ENCODE results near the gene DMKN.

Gene DMKN

DNA sequence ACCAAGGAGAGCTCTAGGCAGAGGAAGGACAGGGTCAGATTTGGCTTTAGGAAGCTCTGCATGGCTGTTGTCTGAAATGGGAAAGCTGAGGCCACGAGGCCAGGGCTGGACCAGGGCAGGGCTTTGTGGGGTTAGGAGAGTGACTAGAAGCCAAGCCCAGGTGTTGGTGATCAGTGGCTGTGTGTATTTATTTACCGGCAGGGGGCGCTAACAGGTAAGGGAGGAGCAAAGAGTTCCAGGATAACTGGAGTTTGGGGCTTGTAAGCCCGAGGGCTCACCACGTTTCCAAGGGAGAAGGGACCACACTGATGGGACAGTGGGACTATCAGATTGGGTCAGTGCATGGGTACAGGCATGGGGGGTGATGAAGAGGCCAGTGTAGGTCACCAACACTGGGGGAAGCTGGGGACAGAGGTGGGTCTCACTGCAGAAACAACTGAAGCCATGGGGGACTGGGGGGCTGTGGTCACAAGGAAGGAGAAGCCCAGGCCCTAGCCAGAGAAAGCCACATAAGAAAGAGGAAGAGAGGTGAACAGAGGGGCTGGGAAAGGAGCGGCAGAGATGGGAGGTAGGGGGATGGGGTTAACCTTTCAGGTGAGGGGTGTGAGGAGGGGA lies 35.8 kb upstream of the DMKN start:
- peak; percentile 89 for DNase-seq

DNA sequence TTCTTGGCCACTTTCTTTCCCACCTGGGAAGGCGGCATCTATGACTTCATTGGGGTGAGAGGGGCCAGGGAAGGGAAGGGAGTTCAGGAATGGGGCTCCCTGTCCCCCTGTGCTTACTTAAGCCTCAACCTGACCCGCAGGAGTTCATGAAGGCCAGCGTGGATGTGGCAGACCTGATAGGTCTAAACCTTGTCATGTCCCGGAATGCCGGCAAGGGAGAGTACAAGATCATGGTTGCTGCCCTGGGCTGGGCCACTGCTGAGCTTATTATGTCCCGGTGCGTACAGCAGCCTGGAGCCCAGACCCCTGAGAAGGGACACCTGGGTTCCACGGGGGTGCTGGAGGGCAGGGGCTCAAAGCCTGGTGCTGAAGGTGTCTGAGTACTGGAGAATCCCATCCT lies 33.1 kb upstream of the DMKN start:
- DNase-seq: no peak

DNA sequence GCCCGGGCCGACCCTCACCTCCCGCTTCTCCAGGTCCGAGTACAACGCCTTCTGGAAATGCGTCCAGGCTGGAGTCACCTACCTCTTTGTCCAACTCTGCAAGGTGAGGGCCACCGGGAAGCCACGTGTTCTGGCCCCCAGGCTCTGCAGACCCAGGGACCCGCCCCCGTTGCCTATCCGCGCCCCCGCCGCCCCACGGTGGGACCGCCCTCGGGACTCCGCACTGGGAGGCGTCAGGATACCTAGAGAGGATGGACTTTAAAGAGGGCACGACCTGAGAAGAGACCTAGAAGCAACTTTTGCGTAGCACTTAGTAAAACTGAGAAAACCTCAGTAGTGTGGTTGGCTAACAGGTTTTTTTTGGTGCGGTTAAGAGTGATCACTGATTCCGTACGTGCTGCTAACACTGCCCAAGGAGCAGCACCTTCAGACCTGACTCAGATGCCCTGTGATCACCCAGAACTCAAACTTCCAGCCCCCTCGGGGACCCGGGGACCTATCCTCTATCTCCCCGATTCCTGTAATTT lies 32.5 kb upstream of the DMKN start:
- peak; percentile 59 for DNase-seq

DNA sequence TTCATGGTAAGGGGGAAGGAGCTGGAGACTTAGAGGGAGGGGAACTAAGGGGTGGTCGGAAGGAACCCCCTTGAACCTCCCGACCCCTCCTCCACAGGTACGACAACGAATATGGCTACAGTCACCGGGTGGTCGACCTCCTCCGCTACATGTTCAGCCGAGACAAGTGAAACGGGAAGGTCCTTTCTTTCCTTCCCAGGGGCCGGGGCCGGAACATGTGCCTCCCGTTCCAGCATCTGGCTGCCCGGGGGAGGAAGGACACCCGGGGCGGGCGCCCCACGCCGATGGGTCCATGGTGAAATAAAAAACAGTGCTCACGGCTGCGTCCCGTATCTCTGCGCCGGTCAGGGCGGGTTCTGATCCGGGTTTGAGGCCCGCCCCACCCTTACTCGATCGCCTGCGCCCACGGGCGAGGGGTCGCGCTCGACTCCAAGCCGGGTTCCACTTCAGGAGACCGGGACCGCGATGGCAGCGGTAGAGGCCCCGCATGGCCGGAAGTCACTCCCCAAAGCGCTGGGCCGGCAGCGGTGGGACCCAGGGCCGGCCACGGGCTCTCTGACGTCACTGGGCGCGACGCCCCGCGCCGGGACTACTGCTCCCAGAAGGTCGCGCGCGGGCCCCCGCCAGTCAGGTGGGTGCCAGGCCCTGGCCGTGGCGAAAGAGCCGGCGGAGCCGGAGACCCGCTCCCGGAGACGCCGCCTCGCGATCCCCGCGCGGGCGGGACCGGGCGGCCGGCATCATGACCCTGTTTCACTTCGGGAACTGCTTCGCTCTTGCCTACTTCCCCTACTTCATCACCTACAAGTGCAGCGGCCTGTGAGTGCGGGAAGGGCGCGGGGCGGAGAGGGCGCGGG lies 31.8 kb upstream of the DMKN start, which contains the start of gene TMEM147:
Gene TMEM147 (plus strand): TSS at position 626 of the 854 bp plus-strand sequence. CDS start 114 bp downstream, at position 740.
- DNase-seq: peak; percentile 95

DNA sequence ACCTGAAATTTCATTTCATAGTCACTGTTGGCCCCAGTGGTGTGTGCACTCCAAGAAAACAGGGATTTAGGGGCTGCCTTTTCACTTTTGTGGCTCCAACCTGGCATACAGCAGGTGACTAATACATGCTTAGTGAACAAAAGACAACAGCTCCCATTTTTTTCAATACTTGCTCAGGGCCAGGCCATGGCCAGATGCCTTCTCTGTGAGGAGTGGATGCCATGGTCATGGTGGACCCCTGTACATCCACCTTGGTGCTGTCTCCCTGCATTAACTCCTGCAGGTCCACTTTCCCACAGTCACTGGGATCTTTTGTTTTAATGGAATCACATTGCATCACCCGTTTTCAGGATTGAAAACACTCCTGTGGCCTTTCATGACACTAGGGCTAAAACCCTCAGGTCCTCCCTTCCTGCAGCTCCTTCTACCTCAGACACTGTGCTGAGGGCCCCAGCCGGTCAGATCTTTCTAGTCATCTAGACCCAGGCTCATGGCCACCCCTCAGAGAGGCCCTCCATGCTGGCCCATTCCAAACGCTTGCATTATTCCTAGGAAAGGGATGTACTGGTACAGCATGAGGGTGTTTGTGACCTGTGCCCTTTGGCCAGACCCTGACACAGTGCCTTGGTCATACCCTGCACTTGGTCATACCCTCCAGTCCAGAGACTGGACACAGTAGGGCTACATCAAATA lies 30.8 kb upstream of the DMKN start:
- DNase-seq: no peak

DNA sequence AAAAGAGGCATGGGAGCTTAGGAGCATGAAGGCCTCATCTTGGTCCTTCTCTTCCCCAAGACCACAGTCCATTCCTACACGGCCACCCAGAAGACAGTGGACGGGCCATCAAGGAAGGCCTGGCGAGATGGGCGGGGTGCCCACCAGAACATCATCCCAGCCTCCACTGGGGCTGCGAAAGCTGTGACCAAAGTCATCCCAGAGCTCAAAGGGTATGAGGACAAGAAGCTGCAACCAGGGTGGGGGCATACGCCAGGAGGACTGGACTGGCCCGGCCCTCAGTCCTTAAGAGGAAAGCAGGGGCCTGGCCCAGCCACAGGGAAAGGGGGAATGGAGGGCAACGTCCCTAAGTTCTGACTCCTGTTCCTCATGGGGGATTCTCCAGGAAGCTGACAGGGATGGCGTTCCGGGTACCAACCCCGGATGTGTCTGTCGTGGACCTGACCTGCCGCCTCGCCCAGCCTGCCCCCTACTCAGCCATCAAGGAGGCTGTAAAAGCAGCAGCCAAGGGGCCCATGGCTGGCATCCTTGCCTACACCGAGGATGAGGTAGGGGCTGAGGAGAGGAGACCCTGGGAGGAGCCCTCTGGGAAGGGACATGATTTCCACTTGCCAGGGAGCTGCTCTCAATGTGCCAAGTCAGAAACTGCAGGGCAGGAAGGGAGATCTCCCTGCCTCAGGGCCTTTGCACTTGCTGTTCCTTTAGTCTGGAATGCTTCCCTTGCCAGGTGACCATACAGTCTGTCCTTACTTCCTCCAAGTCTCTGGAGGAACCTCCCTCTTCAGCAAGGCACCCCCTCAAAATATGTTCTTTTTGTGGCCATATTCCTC lies 30.0 kb upstream of the DMKN start:
- DNase-seq: no peak

DNA sequence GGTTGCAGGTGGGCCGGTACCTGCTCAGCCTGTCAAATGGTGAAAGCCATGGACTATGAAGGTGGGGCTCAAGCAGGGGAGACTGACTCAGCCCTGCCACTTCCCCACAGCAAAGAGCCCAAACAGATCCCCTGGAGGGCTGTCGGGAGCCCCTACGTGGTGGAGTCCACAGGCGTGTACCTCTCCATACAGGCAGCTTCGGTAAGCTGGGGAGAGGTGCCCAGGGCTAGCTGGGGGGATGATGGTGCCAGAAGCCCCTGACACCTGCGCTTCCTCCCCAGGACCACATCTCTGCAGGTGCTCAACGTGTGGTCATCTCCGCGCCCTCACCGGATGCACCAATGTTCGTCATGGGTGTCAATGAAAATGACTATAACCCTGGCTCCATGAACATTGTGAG lies 28.8 kb upstream of the DMKN start:
- DNase-seq: no peak

DNA sequence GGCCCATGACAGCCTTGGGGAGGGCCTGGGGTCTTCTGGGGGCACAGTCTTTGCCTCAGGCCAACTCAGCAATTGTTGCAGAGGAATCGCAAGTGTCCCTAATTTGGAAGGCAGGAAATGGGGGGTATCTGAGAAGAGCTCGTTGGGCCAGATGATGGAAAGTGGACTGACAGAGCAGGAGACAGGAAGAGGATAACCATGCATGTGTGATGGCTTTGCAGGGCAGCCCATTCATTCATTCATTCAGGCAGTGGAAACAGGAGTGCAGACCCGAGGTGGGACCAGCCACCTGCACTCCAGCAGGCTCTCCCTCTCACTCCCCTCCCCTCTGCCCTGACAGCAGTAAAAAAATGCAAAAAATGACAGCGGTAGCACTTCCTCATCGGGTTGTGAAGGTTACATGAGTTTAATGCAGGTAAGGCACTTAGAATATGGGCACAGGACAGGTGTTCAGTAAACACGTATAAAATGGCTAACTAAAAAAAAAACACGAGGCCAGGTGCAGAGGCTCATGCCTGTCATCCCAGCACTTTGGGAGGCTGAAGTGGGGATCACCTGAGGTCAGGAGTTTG lies 27.0 kb upstream of the DMKN start:
- no peak for DNase-seq

DNA sequence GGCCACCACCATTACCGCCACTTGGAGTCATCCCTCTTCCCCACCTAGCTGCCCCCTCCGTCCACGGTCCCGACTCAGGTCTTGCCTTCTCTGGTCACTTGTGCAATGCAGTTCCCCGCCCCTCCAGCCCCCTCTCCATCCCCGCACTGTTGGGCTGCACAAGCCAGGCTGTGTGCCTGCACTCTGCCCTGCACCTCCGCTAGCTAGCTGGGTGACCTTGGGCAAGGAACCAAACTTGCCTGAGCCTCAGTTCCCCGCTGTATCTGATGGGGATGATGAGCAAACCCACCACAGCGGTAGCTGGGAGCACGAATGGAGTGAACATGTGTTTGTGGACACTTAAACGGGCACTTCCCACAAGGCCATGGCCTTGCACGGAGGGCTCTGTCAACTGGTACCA lies 26.4 kb upstream of the DMKN start:
- no peak for DNase-seq

DNA sequence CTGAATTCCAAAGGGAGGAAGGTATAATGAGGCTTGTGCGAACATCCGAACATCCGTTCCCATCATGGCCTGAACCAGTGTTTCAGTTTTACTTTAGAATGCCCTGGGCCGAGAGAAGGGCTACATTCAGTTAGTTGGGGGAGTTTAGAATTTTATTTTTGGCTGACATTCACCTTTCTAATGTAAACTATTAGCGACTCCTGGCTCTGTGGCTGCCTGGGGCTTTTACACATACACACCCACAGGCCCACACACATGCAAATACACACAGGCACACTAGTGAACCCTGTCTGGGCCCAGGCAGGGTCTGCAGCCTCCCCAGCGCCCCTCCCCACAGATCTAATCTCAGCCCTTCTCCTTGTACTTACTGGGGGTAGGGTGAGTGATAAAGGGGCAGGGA lies 25.9 kb upstream of the DMKN start:
- no peak for DNase-seq

DNA sequence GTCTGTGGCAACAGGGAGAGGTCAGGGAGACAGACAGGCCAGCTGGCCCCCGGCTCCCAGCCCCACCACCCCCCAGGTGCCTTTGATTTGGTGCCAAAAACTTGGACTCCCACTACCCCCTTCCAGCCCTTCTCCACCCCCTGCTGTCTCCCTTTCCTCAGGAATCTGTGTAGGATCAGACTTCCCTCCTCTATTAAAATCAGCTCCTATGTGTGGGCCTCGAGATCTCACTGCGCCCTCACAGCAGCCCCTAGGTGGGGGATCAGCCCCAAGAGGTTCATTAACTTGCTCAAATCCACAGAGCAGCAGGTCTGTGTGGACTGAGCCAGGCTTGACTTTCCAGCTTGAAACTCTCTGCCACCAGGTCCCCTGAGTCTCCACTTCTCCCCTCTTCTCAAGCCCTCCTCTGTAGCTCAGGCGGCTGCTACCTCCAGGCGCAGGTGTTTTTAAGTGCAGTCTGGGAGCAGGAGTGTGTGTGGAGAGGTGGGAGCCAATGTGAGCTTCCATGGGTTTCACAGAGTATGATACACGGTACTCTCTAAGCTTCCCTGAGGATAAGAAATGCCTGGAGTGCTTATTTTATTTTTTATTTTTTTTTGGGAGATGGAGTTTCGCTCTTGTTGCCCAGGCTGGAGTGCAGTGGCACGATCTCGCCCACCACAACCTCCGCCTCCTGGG lies 21.5 kb upstream of the DMKN start:
- DNase-seq: no peak

DNA sequence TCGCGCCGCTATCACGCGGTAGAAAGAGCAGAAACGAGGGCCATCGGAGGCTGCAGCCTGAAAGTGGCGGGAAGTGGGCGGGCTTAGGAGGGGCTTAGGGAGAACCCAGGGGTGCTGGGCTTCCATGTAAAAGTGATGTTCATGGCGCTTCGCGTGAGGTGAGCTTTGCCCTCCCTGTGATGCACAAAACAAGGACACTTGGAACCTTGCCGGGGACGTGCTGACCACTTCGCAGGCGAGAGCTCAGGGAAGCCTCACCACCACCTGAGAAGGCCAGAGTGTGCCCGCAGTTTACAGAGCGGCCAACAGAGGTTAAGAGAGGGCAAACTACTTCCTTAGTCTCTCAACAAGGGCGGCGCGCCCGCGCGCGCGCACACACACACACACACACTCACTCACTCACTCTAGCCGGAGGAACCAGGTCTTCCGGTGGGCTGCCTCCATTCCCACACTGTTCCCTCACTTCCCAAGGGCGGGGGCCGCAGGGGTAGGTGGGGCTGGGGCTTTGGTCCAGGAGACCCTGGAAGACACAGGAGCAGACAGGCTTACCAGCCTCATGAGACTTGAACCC lies 20.5 kb upstream of the DMKN start:
- DNase-seq: no peak

DNA sequence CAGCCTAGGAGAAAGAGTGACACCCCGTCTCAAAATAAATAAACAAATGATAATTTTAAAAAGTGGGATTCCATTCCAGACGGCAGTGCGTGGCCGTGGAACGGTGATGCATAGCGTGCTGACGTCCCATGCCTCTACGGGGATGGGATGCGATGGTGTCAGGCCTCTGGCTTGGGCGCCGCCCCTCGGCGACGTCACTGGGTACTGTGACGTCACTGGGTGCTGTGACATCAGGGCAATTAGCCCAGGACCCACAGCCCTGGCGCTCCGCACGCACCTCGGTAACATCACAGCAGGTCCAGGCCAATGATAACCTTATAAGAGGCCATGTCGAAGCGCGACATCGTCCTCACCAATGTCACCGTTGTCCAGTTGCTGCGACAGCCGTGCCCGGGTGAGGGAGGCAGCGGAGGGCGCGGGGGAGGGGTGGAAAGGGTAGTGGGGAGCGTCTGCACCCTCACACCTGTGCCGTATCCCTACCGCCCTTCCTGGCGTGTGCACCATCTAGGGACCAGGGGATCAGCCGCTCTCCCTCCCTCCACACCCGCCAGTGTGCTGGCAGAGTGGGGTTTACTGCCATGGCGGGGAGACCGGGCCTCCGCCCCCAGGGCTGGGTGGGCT lies 19.9 kb upstream of the DMKN start, which contains the start of gene GAPDHS:
Gene GAPDHS (plus strand): TSS at position 256 of the 621 bp plus-strand sequence. CDS start 72 bp downstream, at position 328.
- no peak for DNase-seq

DNA sequence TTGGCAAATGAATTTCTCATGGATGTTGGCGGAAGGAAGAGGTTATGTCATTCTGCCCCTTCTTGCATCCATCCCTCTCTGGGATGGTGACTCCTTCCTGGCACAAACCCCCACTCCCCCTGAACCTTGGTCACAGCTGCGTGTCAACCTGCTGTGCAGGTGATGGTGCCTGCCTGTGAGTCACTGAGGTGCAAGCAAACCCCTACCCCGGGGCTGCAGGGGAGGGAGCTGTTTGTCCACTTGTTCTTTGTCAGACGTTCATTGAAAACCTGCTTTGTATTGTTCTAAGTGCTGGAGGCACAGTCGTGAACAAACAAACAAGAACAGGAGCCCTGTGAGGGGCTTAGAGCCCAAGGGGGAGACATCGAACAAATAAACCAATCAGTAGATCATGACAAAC lies 17.8 kb upstream of the DMKN start:
- DNase-seq: peak; percentile 87

DNA sequence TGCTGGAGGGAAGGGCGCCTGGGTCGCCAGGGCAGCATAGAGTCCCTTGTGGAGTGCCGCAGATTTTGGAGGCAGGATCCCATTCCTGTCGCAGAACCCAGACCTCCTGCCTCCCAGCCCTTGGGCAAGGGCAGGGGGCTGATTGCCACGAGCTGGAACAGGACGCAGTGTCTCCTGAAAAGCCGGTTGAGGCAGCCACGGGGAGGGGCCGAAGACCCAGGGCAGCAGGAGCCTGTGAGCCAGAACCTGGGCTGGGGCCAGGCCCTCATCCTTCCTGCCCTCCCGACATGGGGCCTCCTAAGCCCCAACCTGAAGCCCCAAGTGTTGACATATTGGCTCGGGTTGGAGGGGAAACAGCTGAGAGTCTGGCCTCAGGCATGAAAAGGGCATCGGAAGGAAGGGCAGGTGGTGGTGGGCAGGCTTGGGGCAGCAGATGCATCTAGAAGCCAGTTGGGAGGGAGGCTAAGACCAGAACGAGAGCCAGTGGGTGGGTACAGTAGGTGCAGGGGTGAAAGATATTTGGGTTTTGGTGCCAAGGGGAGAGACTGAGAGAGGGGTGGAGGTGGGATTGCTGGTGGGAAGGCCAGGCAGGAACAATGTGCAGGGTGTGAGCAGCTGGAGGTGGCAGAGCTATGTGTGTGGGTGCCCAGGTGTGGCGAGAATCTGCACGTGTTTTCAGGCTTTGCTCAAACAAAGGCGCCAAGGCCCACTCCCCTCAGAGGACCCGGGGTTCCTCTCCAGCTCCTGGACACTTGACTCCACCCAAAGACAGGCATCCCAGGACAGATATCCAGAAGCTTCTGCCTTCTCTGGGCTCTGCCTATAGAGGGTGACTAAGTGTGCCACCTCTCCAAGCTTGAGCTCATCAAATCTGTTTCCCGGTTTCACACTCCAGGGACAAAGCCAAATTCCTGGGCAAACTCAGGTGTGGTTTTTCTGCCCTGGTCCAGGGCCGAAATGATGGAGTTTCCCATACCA lies 16.1 kb upstream of the DMKN start:
- peak; percentile 41 for DNase-seq

DNA sequence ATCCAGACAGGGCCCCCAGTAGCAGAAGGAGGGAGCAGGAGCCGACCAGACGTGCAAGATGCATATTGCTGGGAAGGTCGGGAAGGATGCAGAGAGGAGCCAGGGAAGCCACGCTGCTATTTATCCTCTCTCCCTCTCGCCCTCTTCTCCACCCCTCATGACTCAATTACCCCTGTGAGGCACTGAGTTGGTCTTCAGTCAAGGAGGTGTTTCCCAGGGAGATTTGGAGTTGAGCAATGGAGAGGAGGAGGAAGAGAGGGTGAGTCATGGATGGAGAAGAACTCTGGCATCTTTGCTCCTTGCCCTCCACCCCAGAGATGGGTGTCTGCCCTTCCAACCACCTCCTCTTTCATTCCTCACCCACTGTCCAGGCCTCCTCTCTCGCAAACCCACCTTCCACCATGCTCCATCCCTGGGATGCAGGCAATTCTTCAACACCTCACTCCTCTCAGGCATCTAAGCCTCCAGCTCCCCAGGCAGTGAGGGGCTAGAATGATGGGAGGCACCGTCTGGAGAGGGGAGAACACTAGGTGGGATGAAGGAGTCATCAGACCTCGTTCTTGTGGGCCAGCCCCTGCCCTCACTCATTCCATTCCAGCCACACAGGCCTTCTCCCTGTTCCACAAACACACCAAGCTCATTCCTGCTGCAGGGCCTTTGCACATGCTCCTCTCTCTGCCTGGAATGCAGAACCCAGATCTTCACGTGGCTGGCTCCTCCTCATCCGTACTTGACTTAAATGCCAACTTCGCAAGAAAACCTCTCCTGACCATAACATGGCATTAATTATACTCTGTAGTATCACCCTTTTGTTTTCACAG lies 15.0 kb upstream of the DMKN start, which contains the start of gene SBSN:
Gene SBSN (minus strand): TSS at position 94 of the 821 bp plus-strand sequence. CDS start 30 bp downstream, at position 64.
- DNase-seq: no peak

DNA sequence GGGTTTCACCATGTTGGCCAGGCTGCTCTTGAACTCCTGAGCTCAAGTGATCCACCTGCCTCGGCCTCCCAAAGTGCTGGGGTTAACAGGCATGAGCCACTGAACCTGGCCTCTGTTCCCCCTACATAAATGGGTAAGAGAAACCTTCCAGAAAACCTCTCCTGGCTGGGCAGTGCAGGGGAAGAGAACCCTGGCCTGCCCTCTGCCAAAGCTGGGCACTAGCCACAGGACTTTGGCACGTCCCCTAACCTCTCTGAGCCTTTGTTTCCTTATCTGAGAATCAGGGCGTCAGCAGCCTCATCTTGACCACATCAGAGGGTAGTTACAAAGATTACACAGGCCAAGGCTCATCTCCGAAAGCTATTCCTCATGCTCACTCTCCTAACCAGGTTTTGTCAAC lies 12.4 kb upstream of the DMKN start:
- no peak for DNase-seq

DNA sequence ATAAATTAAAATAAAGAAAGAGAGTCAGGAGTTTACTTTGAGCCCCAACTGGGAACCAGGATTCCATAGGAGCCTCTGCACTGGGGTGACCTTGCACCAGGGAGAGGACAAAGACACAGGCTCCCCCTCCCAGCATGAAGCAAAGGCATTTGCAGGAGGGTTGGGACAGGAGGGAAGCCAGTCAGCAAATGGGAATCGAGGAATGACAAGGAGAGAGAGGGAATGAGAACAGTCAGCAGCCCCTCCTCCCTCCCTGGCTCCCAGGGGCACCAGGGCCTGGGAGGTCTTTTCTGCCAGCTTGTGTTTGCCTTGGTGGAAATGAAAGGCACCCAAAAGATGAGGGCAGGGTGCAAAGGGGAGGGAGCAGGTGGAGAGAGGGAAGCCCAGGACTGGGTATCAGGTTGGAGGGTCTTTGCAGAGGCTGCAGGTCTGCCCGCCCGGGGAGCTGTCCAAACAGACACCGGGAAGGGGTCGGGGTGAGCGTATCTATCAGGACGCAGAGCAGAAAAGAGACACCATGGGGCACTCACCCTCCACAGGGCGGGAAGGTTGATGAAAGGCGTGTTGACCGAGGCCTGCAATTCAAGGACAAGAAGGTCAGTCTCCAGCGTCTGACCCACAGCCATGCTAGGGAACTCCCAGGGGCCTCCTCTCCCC lies 10.9 kb upstream of the DMKN start:
- no peak for DNase-seq

Data from NCI-H69 (cell line).